GM12865 (cell line): ENCODE measurements around the gene ADIPOR1.
"Not testable (repeated sequence)": the region's sequence is repeated elsewhere in the genome, so short reads cannot be mapped to it uniquely, and the experiment has no call there.

Source experiments
- DNase-seq: peaks from one replicate; pipeline ENCODE4 v3.0.0; 2010; ENCODE audit warnings: low read depth
- H3K4me3 ChIP-seq: 2 replicates; pipeline ENCODE4 v1.5.1; 2011; ENCODE audit warnings: mild to moderate bottlenecking, low read depth, low read length, control low read depth
- TF ChIP-seq, protein P1 (sequence below): IDR thresholded peaks from 2 replicates; pipeline ENCODE4 v1.5.1; 2011; ENCODE audit warnings: low read length, control low read depth, low read depth, inconsistent platforms; ENCODE audit not compliant: insufficient read depth; ENCODE audit errors: missing control alignments

Gene ADIPOR1

DNA sequence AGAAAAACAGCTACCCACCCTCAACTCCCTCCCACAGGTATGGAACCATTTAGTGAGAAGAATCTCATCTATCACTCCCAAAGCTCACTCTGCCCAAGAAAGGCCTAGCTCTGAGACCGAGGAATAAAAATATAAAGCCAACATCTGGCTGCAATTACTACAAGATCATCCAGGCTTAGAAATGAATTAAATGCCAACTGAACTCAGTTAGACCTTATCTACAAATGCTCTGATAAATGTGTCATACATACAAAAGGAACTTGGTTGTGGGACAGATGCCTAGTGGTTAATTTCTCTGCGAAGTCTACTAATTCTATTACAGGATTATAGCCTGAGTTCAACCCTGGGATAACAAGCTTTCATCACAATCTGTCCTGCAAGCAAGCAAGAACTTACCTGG is 6.7 kb downstream of the ADIPOR1 start:
- no peak for DNase-seq
- H3K4me3 ChIP-seq = no peak overlapping the region
- TF ChIP-seq, protein P1, sequence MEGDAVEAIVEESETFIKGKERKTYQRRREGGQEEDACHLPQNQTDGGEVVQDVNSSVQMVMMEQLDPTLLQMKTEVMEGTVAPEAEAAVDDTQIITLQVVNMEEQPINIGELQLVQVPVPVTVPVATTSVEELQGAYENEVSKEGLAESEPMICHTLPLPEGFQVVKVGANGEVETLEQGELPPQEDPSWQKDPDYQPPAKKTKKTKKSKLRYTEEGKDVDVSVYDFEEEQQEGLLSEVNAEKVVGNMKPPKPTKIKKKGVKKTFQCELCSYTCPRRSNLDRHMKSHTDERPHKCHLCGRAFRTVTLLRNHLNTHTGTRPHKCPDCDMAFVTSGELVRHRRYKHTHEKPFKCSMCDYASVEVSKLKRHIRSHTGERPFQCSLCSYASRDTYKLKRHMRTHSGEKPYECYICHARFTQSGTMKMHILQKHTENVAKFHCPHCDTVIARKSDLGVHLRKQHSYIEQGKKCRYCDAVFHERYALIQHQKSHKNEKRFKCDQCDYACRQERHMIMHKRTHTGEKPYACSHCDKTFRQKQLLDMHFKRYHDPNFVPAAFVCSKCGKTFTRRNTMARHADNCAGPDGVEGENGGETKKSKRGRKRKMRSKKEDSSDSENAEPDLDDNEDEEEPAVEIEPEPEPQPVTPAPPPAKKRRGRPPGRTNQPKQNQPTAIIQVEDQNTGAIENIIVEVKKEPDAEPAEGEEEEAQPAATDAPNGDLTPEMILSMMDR = no peak

DNA sequence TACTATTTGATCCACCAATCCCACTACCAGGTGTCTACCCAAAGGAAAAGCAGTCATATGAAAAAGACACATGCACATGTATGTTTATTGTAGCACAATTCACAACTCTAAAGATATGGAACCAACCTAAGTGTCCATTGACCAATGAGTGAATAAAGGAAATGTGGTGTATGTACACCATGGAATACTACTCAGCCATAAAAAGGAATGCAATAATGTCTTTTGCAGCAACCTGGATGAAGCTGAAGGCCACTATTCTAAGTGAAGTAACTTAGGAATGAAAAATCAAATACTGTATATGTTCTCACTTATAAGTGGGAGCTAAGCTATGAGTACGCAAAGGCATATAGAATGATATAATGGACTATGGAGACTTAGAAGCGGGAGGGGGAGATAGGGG is 12.6 kb downstream of the ADIPOR1 start:
- DNase-seq = no peak
- TF ChIP-seq, protein P1 = no peak
- no peak overlapping the region for H3K4me3 ChIP-seq

DNA sequence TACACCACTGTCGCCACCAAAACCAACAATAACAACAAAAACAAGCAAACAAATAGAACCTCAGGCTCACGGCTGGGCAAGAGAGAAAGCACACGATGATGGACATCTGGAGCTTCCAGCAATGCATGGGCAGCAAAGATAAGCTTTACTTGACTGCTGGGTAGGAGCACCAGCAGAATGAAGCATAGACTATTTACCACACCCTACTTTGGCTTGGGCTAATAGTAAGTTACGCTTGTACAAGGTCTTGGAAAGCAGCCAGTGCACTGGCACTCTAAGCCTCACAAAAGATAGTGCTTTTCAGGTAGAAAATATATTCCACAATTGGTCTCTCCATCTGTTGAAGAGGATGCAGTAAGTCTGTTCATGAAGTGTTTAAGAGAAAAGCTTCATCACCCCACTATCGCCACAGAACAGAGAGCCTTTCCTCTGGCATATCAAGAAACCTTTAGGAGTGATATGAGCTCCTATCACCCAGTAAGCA is 13.6 kb downstream of the ADIPOR1 start:
- TF ChIP-seq, protein P1 = no peak
- no peak for DNase-seq

DNA sequence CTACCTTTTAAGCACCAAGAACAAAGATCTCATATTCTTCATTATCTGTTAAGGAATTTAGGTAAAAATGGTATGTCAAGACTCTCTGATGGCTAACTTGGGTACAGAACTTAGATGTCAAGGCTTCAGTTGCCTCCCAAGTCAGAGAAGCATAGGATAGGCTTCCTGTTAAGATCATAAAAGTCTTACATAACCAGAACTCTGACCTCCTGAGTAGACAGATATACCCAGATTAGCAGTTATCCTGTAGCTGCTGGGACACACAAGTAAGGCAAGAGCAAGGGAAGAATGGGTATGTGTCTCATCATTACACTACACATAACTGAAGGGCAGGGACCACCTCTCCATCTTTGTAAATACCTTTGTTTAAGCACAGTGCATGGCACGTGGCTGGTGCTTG is 15.7 kb downstream of the ADIPOR1 start:
- DNase-seq = no peak
- TF ChIP-seq, protein P1 = no peak

More for the DNA sequence above, 13.6 kb downstream of the ADIPOR1 start:
- no peak overlapping the region for H3K4me3 ChIP-seq

DNA sequence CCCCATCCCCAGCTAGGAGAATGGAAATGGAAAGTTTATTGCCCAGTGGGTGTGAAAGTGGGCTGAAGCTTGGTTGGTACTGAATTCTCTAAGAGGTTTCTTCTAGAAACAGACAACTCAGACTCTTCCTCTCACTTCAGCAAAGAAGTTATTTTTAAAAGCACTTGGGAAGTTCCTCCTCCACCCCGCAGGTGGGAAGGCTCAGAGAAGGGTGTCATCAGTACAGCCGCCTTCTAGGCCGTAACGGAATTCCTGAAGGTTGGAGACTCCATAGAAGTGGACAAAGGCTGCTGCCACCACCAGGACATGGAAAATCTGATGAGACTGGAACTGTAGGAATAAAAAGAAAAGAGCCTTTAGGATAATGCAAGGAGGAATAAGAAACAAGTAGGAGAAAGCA is 16.7 kb downstream of the ADIPOR1 start:
- no peak overlapping the region for H3K4me3 ChIP-seq
- TF ChIP-seq, protein P1 = no peak
- DNase-seq = no peak

More for the DNA sequence above, 15.7 kb downstream of the ADIPOR1 start:
- no peak overlapping the region for H3K4me3 ChIP-seq

DNA sequence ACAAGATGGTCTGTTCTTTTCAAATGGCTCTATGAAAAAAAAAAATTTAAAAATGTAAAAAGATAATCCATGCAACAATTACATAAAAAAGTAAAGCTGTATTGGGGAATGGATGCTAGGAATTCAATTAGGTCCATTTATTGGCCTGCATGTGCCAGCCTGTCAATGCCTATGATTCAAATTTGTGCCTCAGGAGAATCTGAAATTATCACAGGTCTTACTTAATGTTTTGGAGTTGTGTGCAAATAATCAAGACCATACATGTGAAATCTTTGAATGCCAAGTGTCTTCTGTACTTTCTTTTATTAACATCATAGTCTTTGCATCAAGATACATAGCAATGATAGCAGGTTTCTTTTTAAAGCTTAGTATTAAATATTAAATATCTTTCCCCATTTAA is 17.6 kb downstream of the ADIPOR1 start:
- TF ChIP-seq, protein P1 = no peak

DNA sequence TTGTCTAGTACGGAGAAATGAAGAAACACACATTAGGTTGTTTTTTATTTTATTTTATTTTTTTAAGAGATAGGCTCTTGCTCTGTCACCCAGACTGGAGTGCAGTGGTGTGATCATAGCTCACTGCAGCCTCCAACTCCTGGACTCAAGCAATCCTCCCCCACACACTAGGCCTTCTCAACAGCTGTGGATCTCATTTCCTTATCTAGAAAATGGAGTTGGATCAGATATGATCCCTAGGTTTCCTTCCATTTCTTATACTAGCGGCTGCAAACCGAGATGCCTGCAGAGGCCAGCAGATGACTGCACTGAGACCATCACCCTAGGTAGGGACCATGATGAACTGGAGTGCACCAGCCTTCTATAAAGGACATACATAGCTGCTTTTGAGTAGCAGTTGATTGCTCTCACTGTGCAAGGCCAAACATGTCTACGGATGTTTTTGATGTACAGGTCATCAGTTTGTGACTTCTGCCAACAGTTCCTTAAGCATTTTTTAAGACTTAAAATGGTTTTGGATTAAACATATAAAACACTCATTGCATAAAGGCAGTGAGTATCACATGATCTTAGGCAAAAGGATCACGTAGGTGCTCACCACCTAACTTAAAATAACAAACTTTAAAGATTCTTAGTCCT is 19.7 kb downstream of the ADIPOR1 start:
- DNase-seq = no peak
- TF ChIP-seq, protein P1 = no peak
- no peak overlapping the region for H3K4me3 ChIP-seq

More for the DNA sequence above, 17.6 kb downstream of the ADIPOR1 start:
- no peak overlapping the region for H3K4me3 ChIP-seq
- DNase-seq = no peak

DNA sequence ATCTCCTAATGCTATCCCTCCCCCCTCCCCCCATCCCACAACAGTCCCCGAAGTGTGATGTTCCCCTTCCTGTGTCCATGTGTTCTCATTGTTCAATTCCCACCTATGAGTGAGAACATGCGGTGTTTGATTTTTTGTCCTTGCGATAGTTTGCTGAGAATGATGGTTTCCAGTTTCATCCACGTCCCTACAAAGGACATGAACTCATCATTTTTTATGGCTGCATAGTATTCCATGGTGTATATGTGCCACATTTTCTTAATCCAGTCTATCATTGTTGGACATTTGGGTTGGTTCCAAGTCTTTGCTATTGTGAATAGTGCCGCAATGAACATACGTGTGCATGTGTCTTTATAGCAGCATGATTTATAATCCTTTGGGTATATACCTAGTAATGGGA is 21.7 kb downstream of the ADIPOR1 start:
- not testable (repeated sequence) for H3K4me3 ChIP-seq, DNase-seq
